Measurements from ENCODE around the gene EPS8.

Gene EPS8

DNA sequence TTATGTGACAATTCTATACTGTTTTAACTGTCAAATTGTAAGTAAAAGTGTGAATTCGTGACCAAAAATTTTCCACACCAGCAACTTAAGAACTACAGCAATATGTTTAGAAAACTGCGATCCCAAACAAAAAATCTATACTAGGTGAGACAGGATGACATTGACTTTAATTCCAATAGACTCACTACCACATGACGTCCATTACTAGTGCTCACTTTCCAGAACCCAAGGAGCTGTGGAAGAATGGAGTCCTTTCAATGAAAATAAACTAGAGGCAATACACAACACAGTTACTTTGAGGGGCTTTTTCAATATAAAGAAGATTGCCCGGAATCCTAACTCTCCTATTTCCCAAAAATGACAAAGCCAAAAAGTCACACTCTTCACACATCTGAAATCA is 1.4 kb downstream of the EPS8 start:
- Mint-ChIP-seq H3K4me3 (peak overlapping the region; percentile 87 to 93), H3K36me3 (ENCODE audit: insufficient read depth) (peaks cover 8% of the 10 kb centered on the region), H3K27ac (no peak overlapping the region), H3K9me3 (no peaks in the 10 kb centered on the region), H3K27me3 (peaks cover 68 to 74% of the 10 kb centered on the region in 2 donors), H3K4me1 (ENCODE audit: low read depth in 2 of 2) (peaks cover 11 to 12% of the 10 kb centered on the region in 2 donors)
- DNase-seq (no peak), ATAC-seq (replicated peaks) (no peak)

DNA sequence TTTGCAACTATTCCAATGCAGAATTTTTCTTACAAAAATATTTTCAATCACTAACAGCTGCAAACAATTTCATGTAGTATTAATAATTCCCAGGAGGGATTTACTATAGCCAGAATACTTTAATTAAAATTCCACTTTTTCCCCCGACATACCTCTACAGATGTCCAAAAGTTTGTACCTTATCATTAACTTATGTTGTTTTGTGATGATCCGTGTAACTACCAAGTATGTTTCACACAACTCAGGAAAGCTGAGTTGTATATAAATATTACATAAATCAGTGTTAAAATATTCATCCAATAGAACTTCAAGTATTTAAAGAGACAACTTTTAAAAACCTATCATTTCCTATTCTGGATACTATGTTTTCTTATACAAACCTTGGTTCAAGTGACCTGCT is 2.4 kb downstream of the EPS8 start:
- Mint-ChIP-seq H3K36me3 (ENCODE audit: insufficient read depth) (peaks cover 8% of the 10 kb centered on the region), H3K9me3 (no peaks in the 10 kb centered on the region), H3K4me1 (ENCODE audit: low read depth in 2 of 2) (peaks cover 11 to 12% of the 10 kb centered on the region in 2 donors), H3K27ac (no peak overlapping the region), H3K4me3 (no peak overlapping the region), H3K27me3 (peaks cover 65 to 73% of the 10 kb centered on the region in 2 donors)
- ATAC-seq (replicated peaks), result no peak
- DNase-seq, result no peak

DNA sequence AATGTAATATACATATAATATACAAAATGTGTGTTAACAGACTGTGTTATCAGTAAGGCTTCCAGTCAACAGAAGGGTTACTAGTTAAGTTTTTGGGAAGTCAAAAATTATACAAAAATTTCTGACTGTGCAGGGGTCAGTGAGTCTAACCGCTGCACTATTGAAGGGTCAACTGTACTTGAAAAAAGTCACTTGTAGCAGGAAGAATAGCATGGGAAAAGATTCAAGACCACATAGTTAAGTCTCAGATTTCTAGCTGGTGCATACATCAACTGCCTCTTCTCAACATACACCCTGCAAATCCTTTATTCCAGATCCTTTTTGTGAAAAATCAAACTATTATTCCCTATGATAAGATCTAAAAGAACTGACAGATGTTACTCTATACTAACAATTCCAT is 5.9 kb downstream of the EPS8 start:
- Mint-ChIP-seq H3K4me1 (ENCODE audit: low read depth in 2 of 2) (peaks cover 3% of the 10 kb centered on the region in 2 donors), H3K9me3 (no peaks in the 10 kb centered on the region), H3K36me3 (ENCODE audit: insufficient read depth) (no peaks in the 10 kb centered on the region), H3K4me3 (no peak overlapping the region), H3K27ac (no peak overlapping the region), H3K27me3 (peaks cover 70 to 75% of the 10 kb centered on the region in 2 donors)
- DNase-seq (no peak), ATAC-seq (replicated peaks) (no peak)

DNA sequence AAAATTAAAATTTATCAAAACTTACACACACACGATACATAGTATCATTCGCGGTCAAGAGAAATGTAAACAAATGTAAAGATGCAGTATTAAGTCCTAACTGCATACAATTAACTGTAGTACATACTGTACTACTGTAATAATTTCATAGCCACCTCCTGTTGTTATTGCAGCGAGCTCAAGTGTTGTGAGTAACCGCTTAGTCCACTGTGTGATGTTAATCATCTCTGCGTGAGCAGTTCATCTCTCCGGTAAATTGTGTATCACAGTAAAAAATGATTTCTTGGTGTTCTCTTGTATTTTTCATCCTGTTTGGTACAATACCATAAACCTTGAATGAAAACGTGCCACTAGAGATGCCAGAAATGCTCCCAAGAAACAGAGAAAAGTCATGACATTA is 6.5 kb downstream of the EPS8 start:
- Mint-ChIP-seq H3K4me1 (ENCODE audit: low read depth in 2 of 2) (no peaks in the 10 kb centered on the region), H3K27ac (no peak overlapping the region), H3K9me3 (no peaks in the 10 kb centered on the region), H3K4me3 (no peak overlapping the region), H3K36me3 (ENCODE audit: insufficient read depth) (no peaks in the 10 kb centered on the region), H3K27me3 (peaks cover 69 to 71% of the 10 kb centered on the region in 2 donors)
- DNase-seq, result no peak
- no peak for ATAC-seq (replicated peaks)

DNA sequence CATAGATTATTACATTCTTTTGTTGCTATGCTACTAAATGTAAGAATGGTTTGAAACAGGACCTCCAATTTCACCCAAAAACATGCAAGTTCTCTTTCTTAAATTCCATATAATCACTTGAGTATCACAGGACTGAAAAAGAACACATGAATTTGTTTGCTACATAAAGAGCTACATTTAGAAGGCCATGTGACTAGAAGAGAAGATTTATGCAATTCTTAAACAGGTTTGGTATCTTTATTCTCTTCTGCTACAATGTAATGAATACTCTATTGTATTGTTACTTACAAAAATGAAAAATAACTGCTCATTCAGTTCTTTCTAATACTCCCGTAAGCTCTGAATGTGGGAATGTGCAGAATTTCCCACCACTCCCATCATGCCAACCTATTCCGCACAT is 9.3 kb downstream of the EPS8 start:
- no peaks in the 10 kb centered on the region for H3K36me3 Mint-ChIP-seq (ENCODE audit: insufficient read depth)
- ATAC-seq (replicated peaks) (no peak), DNase-seq (no peak)
- no peaks in the 10 kb centered on the region for H3K4me1 Mint-ChIP-seq (ENCODE audit: low read depth in 2 of 2)
- no peak overlapping the region for H3K27ac Mint-ChIP-seq
- H3K9me3 Mint-ChIP-seq, result no peaks in the 10 kb centered on the region
- H3K27me3 Mint-ChIP-seq, result peaks cover 60 to 61% of the 10 kb centered on the region in 2 donors
- H3K4me3 Mint-ChIP-seq, result no peak overlapping the region

DNA sequence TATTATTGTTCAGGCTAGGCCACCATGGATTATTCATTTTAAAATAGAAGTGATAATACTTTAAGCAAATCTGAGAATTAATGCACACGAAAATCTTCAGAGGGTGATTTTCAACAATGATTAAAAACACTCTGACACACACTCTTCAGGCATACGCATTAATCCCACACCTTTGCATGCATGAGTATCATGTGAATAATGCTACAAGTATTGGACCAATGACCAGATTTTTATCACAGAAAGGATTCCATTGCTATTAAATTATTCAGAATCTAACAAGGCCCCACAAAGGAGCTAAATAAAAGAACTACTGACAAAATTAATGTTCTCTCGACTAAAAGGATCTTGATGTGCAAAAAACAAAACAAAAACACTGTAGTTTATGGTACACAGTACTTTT is 11.1 kb downstream of the EPS8 start:
- no peaks in the 10 kb centered on the region for H3K4me1 Mint-ChIP-seq (ENCODE audit: low read depth in 2 of 2)
- ATAC-seq (replicated peaks) (no peak), DNase-seq (no peak)
- no peak overlapping the region for H3K27ac Mint-ChIP-seq
- H3K4me3 Mint-ChIP-seq, result no peak overlapping the region
- H3K36me3 Mint-ChIP-seq (ENCODE audit: insufficient read depth), result no peaks in the 10 kb centered on the region
- no peaks in the 10 kb centered on the region for H3K9me3 Mint-ChIP-seq
- peaks cover 48 to 50% of the 10 kb centered on the region in 2 donors for H3K27me3 Mint-ChIP-seq

DNA sequence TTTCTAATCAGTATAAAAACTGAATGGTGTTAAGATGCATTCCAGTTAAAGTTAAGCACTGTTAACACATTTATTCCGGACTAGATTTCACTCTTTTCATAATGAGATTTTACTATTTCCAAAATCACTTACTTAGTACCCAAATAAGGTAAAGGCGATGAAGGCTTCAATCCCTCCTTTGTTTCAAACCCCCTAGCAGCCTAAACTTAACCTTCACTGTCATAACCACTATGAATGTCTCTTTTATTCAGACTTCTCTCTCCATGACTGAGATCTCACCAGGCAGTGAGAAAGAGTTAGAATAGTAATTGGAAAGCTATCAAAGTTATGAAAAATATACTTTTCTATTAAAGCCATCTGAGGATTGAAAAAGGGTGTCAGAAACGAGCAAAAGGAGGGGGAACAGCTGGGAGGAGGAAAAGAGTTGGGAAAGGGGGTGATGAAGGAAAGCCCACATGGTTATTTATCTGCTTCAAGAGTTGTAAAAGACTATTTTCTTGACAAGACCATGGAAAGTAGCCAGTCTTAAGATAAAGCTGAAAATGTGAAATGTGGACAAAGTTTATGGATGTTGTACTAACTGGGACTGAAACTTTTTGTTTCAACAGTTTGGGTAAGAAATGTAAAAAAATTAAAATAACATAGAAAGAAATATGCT is 11.7 kb downstream of the EPS8 start:
- no peak overlapping the region for H3K27ac Mint-ChIP-seq
- H3K36me3 Mint-ChIP-seq (ENCODE audit: insufficient read depth), result no peaks in the 10 kb centered on the region
- peaks cover 42 to 44% of the 10 kb centered on the region in 2 donors for H3K27me3 Mint-ChIP-seq
- no peak overlapping the region for H3K4me3 Mint-ChIP-seq
- H3K4me1 Mint-ChIP-seq (ENCODE audit: low read depth in 2 of 2), result no peaks in the 10 kb centered on the region
- no peaks in the 10 kb centered on the region for H3K9me3 Mint-ChIP-seq
- no peak for DNase-seq
- no peak for ATAC-seq (replicated peaks)

DNA sequence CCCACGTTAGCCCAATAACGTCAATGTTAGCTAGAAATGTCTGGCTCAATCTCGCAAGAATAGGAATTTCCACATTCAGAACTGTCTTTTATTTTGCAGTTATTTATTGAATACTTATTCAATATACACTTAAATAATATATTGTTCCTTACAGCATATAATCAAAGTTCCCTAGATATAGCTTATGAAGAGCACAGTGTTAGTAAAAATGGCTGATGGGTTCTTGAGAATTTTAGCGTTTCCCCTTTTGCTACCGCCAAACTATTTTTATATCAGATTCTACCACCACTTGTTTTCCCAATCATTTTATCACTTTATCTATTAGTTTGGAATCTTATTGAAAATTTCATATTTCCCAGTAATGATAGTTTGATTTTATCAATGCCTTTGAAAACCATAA is 12.7 kb downstream of the EPS8 start:
- no peak overlapping the region for H3K27ac Mint-ChIP-seq
- DNase-seq, result no peak

DNA sequence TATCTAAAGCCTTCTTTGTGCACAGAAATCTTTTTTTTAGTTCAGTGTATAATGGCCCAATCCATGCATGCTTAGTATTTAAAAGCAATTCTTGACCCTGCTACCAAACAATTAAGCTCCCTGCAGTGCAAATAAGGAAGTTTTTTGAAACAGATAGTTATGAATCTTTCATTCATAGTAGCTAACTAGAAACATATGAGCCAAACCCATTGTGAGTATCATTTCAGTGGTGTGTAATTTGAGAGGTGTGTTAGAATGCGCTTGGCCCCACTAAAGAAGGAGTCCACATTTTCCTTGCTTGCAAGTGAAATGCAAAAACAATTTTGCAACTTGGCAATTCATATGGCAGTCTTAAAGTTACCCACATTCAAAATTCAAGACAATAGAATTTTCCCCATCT is 14.4 kb downstream of the EPS8 start:
- no peak overlapping the region for H3K27ac Mint-ChIP-seq
- peaks cover 2% of the 10 kb centered on the region for H3K36me3 Mint-ChIP-seq (ENCODE audit: insufficient read depth)
- ATAC-seq (replicated peaks), result no peak
- DNase-seq, result no peak
- no peaks in the 10 kb centered on the region for H3K4me1 Mint-ChIP-seq (ENCODE audit: low read depth in 2 of 2)
- no peaks in the 10 kb centered on the region for H3K9me3 Mint-ChIP-seq
- H3K27me3 Mint-ChIP-seq, result peaks cover 29 to 32% of the 10 kb centered on the region in 2 donors
- no peak overlapping the region for H3K4me3 Mint-ChIP-seq

More for the DNA sequence above, 12.7 kb downstream of the EPS8 start:
- no peaks in the 10 kb centered on the region for H3K36me3 Mint-ChIP-seq (ENCODE audit: insufficient read depth)
- ATAC-seq (replicated peaks), result no peak
- H3K9me3 Mint-ChIP-seq, result no peaks in the 10 kb centered on the region
- H3K4me1 Mint-ChIP-seq (ENCODE audit: low read depth in 2 of 2), result no peaks in the 10 kb centered on the region
- peaks cover 35 to 39% of the 10 kb centered on the region in 2 donors for H3K27me3 Mint-ChIP-seq
- no peak overlapping the region for H3K4me3 Mint-ChIP-seq

DNA sequence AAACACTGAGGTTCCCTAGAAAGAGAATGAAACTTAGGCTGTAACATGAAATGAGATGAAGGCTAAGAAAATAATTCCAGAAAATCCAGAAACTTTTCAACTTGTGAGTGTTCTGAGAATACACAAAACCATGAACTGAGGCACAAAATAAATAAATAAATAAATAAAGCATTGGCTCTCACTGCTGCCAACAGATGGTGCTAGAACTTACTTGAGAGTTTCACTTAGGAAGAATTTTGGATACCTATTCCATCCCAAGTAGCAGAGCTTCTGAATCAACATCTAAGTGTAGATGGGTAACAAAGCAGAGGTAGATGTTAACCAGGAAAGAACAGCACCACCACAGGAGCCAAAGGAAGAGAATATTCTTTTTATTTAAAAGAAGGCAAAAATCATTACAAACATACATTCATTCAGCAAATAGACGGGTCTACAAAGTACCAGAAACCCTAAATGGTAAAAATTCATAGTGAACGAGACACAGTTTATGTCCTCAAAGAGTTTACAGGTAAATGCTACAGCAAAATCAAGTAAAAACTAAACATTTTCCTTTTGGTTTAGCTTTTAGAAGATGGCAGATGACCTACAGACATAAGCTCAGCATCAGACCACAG is 16.7 kb downstream of the EPS8 start:
- Mint-ChIP-seq H3K9me3 (no peaks in the 10 kb centered on the region), H3K36me3 (ENCODE audit: insufficient read depth) (peaks cover 2% of the 10 kb centered on the region), H3K27me3 (peaks cover 10 to 16% of the 10 kb centered on the region in 2 donors), H3K4me1 (ENCODE audit: low read depth in 2 of 2) (no peaks in the 10 kb centered on the region), H3K27ac (no peak overlapping the region), H3K4me3 (no peak overlapping the region)
- ATAC-seq (replicated peaks) (no peak), DNase-seq (no peak)

DNA sequence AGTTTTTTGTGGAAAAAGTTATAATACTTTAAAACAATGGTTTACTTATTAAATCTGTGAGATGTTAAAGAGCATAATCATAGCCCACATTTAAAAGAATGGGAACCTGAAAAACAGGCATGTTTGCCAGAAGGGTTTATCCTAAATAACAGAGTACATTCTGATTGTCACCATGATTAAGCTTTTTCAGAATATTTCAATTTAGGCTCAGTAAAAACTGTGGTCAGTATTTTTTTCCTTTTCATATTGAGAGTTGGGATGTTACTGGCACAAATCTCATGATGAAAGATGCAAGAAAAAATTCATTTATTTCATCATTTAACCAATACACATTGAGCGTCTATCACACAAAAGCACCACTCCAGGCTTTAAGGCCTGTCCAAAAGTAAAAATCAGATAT is 18.6 kb downstream of the EPS8 start:
- H3K27me3 Mint-ChIP-seq, result peaks cover 0 to 5% of the 10 kb centered on the region in 2 donors
- no peaks in the 10 kb centered on the region for H3K4me1 Mint-ChIP-seq (ENCODE audit: low read depth in 2 of 2)
- H3K9me3 Mint-ChIP-seq, result no peaks in the 10 kb centered on the region
- DNase-seq (no peak), ATAC-seq (replicated peaks) (no peak)
- no peak overlapping the region for H3K4me3 Mint-ChIP-seq
- no peak overlapping the region for H3K27ac Mint-ChIP-seq
- H3K36me3 Mint-ChIP-seq (ENCODE audit: insufficient read depth), result peaks cover 2% of the 10 kb centered on the region

DNA sequence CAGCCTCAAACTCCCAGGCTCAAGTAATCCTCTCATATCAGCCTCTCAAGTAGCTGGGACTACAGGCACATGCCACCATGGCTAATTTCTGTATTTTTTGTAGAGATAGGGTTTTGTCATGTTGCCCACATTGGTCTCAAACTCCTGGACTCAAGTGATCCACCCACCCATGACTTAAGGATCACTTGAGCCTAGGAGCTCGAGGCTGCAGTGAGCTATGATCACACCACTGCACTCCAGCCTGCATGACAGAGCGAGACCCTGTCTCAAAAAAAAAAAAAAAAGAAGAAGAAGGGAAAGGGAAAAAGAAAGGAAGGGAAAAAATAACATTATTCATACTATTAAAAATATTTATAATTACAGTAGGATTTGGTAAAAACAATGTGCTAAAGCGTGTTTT is 19.2 kb downstream of the EPS8 start:
- Mint-ChIP-seq H3K4me1 (ENCODE audit: low read depth in 2 of 2) (no peaks in the 10 kb centered on the region), H3K4me3 (no peak overlapping the region), H3K36me3 (ENCODE audit: insufficient read depth) (peaks cover 2% of the 10 kb centered on the region), H3K27me3 (peaks cover 0 to 5% of the 10 kb centered on the region in 2 donors), H3K9me3 (no peaks in the 10 kb centered on the region), H3K27ac (no peak overlapping the region)
- DNase-seq (no peak), ATAC-seq (replicated peaks) (no peak)

DNA sequence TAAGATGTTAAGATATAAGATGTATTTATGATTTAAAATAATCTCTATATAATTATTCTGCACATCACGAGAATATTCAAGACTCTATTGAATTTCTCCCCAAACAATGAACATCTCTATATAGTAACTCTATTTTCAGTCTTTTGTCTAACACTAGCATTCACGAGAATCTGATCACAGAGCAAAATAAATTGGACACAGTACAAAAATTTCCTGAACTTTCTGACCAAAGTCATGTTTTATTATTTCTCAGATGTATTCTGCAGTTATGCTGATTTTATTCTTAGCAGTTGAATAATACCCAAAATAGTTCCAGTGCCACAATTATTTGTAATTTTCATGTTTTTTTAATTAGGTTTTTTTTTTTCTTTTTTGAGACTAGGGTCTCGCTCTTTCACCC is 19.6 kb downstream of the EPS8 start:
- Mint-ChIP-seq H3K27me3 (peaks cover 0 to 5% of the 10 kb centered on the region in 2 donors), H3K4me3 (no peak overlapping the region), H3K36me3 (ENCODE audit: insufficient read depth) (peaks cover 2% of the 10 kb centered on the region), H3K27ac (no peak overlapping the region), H3K9me3 (no peaks in the 10 kb centered on the region), H3K4me1 (ENCODE audit: low read depth in 2 of 2) (no peaks in the 10 kb centered on the region)
- ATAC-seq (replicated peaks), result no peak
- no peak for DNase-seq

DNA sequence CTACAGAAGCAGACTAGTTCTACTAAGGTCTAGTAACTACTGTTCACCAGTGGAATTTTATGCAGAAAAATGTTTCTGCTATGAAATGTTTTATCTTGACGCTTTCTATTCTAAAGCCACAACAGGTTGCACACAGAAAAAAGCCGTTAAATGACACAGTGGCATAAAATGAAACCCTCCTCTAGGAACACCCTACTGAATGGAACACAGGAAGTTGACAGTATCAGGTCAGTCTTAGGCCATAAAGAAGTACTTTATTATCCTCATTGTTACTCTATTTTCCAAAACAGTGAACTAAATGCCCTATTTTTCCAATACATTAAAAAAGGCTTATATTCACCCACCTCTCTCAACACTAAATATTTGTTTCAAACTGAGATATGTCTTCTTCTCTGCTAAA is 21.9 kb downstream of the EPS8 start:
- peaks cover 2% of the 10 kb centered on the region for H3K36me3 Mint-ChIP-seq (ENCODE audit: insufficient read depth)
- H3K9me3 Mint-ChIP-seq, result no peaks in the 10 kb centered on the region
- no peak overlapping the region for H3K27ac Mint-ChIP-seq
- no peak overlapping the region for H3K4me3 Mint-ChIP-seq
- no peaks in the 10 kb centered on the region for H3K4me1 Mint-ChIP-seq (ENCODE audit: low read depth in 2 of 2)
- peaks cover 0 to 5% of the 10 kb centered on the region in 2 donors for H3K27me3 Mint-ChIP-seq
- DNase-seq (no peak), ATAC-seq (replicated peaks) (no peak)

Measured in effector memory CD8-positive, alpha-beta T cell (primary cell).